A673 (cell line): ENCODE results near the gene DDX51.

Source experiments
- CTCF ChIP-seq: fragments of 300-800, 200-600 bp; sonication (generic); conservative IDR thresholded peaks from 2 replicates; pipeline ENCODE4 v1.5.1; 2017; ENCODE audit warnings: low read depth, mild to moderate bottlenecking, antibody characterized with exemption, low read length, moderate library complexity, mixed read lengths
- EZH2 ChIP-seq: fragments of 200-600 bp; sonication (generic); IDR thresholded peaks from 2 replicates; pipeline ENCODE4 v1.6.1; 2017; ENCODE audit warnings: borderline replicate concordance, low read depth, mild to moderate bottlenecking, mixed read lengths, antibody characterized with exemption, low read length; ENCODE audit not compliant: poor library complexity, severe bottlenecking

GRCh38 chr12:132167611-132168310 is 23.6 kb upstream of the DDX51 start:
- no peak for TF ChIP-seq CTCF
- TF ChIP-seq EZH2: no peak
